Astrocyte (in vitro differentiated cells and primary cell): ENCODE measurements around the gene OR5I1.

Experiments
- CTCF ChIP-seq: IDR thresholded peaks from 2 replicates; pipeline ENCODE4 v1.5.1; 2011; ENCODE audit warnings: low read depth, mild to moderate bottlenecking, inconsistent platforms, low read length, moderate library complexity; ENCODE audit not compliant: insufficient read depth
- EZH2 ChIP-seq: IDR thresholded peaks from 2 replicates; pipeline ENCODE4 v1.6.1; 2012; ENCODE audit warnings: mild to moderate bottlenecking, low read length, inconsistent platforms; ENCODE audit not compliant: insufficient read depth

- TF ChIP-seq EZH2, result no peak
- no peak for TF ChIP-seq CTCF
Observed at GRCh38 chr11:55920537-55920936, 15.7 kb downstream of the OR5I1 start.
